ENCODE results near the gene TMEM17. TPM values are rescaled to one million over a fixed set of nuclear protein-coding genes. Genes with fewer than 3 reads are reported as not detected.
A peak's percentile ranks its signal among the peaks of the same experiment; 100 is the strongest.

The TMEM17 gene, protein sequence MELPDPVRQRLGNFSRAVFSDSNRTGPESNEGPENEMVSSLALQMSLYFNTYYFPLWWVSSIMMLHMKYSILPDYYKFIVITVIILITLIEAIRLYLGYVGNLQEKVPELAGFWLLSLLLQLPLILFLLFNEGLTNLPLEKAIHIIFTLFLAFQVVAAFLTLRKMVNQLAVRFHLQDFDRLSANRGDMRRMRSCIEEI
- total RNA-seq = under 1 TPM; 0.18 to 0.25 TPM

DNA sequence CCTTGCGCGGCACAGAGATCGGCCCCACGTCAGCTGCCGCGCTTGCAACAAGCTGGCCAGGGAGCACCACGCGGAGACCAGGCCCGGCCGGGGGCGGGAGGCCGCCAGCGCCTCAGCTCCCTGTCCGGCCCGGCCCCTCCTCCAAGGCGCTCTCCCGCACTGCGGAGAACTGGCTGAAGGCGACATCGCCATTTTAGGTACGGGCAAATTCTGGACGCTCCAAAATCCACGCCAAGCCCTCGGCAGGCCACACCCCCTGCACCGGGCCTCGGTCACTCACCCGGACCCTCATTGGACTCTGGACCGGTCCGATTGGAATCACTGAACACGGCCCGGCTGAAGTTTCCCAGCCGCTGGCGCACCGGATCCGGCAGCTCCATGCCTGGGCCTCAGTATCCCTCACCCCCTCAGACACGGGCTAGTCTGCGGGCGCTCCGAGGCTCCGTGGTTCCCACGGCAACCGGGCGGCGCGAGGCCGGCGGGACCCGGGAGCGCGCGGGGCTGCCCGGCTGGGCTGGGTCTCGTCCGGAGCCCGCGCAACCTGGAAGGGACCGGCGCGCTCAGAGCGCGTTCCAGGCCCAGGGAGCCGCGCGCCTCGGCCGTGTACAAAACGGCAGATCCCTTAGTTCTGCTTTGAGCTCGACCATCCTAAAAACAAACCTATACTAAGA lies at the start of gene TMEM17:
TMEM17 (minus strand) TSS at position 446 of the 671 bp plus-strand sequence; CDS start at position 380, 66 bp downstream.
- CTCF ChIA-PET = interaction anchor here (1.1 to 2.0 kb wide), 3 partner anchors 11 to 200 kb away, joined by 3 to 5 read pairs (median 3); partner anchors contain the start of gene EHBP1
- H3K4me1 Mint-ChIP-seq = peaks cover 8% of the 10 kb centered on the region
- H3K27me3 Mint-ChIP-seq = peaks cover 19% of the 10 kb centered on the region
- H3K36me3 Mint-ChIP-seq (ENCODE audit: low read depth) = no peaks in the 10 kb centered on the region
- POLR2A ChIA-PET = interaction anchor here (0.5 to 0.6 kb wide), 2 partner anchors 11 to 14 kb away, joined by 3 to 4 read pairs; no protein-coding TSS in a partner anchor
- DNase-seq (peak; percentile 62), ATAC-seq (peak; percentile 82)
- intact Hi-C loops (cut with DNase I, micrococcal nuclease) = loop anchor here in 1 of 2 experiments (2.0 kb wide), 1 partner anchor 199 kb away; the partner anchor contains the start of gene EHBP1
- peak within 1 kb of the TSS; percentile 70 for H3K4me3 Mint-ChIP-seq
- no peaks in the 10 kb centered on the region for H3K9me3 Mint-ChIP-seq (ENCODE audit: low read depth)
- H3K27ac Mint-ChIP-seq = peak within 1 kb of the TSS; percentile 1

DNA sequence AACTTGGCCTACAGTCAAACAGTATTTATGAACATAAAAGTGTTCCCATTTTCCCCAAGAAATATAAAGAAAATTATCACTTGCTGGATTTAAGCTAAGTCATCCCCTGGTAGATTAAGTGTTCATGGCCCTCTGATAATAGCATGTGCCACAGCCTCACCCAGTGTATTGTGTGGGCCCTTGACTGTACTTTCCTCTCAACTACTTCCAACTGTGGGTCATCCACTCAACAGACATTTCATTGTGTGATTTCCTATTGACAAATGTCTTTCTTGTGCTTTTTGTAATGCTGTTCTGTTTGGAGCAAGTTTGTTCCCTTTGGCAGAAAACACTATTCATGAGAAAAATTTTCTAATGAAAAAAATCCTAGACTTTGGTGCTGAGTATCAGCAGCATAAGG lies 48.4 kb upstream of the TMEM17 start:
- no peak overlapping the region for H3K27ac Mint-ChIP-seq
- intact Hi-C loops (cut with DNase I, micrococcal nuclease) = no loop called here
- no peaks in the 10 kb centered on the region for H3K36me3 Mint-ChIP-seq (ENCODE audit: low read depth)
- ChIA-PET POLR2A (no interaction called here), CTCF (interaction anchor here (0.8 kb wide), 1 partner anchor 559 kb away, joined by 3 read pairs; no protein-coding TSS in a partner anchor)
- H3K4me1 Mint-ChIP-seq = no peaks in the 10 kb centered on the region
- no peak overlapping the region for H3K4me3 Mint-ChIP-seq
- H3K9me3 Mint-ChIP-seq (ENCODE audit: low read depth) = peaks cover 4% of the 10 kb centered on the region
- DNase-seq = no peak
- no peak for ATAC-seq
- peaks cover 8% of the 10 kb centered on the region for H3K27me3 Mint-ChIP-seq

- Mint-ChIP-seq H3K36me3 (ENCODE audit: low read depth) (no peaks in the 10 kb centered on the region), H3K4me3 (no peak overlapping the region), H3K4me1 (no peaks in the 10 kb centered on the region), H3K9me3 (ENCODE audit: low read depth) (peaks cover 3% of the 10 kb centered on the region), H3K27ac (no peak overlapping the region), H3K27me3 (peaks cover 6% of the 10 kb centered on the region)
- ChIA-PET CTCF (no interaction called here), POLR2A (no interaction called here)
- ATAC-seq (no peak), DNase-seq (no peak)
- intact Hi-C loops (cut with DNase I, micrococcal nuclease) = no loop called here
Observed at GRCh38 chr2:62550461-62550860, 44.5 kb upstream of the TMEM17 start.

GRCh38 chr2:62547854-62548253 lies 41.9 kb upstream of the TMEM17 start:
- Mint-ChIP-seq H3K4me1 (no peaks in the 10 kb centered on the region), H3K27ac (no peak overlapping the region), H3K9me3 (ENCODE audit: low read depth) (peaks cover 3% of the 10 kb centered on the region), H3K4me3 (no peak overlapping the region), H3K36me3 (ENCODE audit: low read depth) (no peaks in the 10 kb centered on the region), H3K27me3 (peaks cover 6% of the 10 kb centered on the region)
- DNase-seq = no peak
- ChIA-PET CTCF (no interaction called here), POLR2A (no interaction called here)
- no peak for ATAC-seq
- intact Hi-C loops (cut with DNase I, micrococcal nuclease) = no loop called here

DNA sequence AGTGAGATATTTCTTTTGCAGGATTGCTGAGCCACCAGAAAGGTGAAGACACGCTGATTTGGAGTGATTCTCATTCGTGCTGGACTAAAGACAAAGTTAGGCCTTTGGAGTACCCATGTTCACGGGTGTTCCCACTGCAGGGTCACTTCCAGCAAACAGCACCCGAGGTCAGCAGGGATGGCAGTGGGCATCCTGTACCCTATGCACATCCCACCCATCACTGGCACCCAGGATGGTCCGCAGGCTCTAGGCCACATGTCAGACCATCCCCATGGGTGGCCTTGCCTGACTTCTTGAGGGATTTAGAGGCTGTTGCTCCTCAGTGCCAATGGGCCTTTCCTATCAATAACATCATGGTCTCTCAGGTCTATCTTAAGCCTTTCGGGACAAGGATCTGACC lies 39.3 kb upstream of the TMEM17 start:
- Mint-ChIP-seq H3K27ac (no peak overlapping the region), H3K4me1 (no peaks in the 10 kb centered on the region), H3K9me3 (ENCODE audit: low read depth) (no peaks in the 10 kb centered on the region), H3K4me3 (no peak overlapping the region), H3K36me3 (ENCODE audit: low read depth) (no peaks in the 10 kb centered on the region), H3K27me3 (no peaks in the 10 kb centered on the region)
- intact Hi-C loops (cut with DNase I, micrococcal nuclease) = no loop called here
- CTCF ChIA-PET = no interaction called here
- DNase-seq (no peak), ATAC-seq (no peak)
- POLR2A ChIA-PET = no interaction called here

- no peak for ATAC-seq
- Mint-ChIP-seq H3K4me3 (no peak overlapping the region), H3K4me1 (no peaks in the 10 kb centered on the region), H3K27ac (no peak overlapping the region), H3K36me3 (ENCODE audit: low read depth) (no peaks in the 10 kb centered on the region), H3K9me3 (ENCODE audit: low read depth) (peaks cover 2% of the 10 kb centered on the region), H3K27me3 (peaks cover 9% of the 10 kb centered on the region)
- no peak for DNase-seq
- intact Hi-C loops (cut with DNase I, micrococcal nuclease) = no loop called here
- CTCF ChIA-PET = no interaction called here
- POLR2A ChIA-PET = no interaction called here
Observed at GRCh38 chr2:62540408-62541168, 34.6 kb upstream of the TMEM17 start.

- no peaks in the 10 kb centered on the region for H3K36me3 Mint-ChIP-seq (ENCODE audit: low read depth)
- POLR2A ChIA-PET = no interaction called here
- CTCF ChIA-PET = interaction anchor here (0.6 to 0.7 kb wide), 2 partner anchors 28 to 1438 kb away, joined by 3 read pairs; no protein-coding TSS in a partner anchor
- H3K27me3 Mint-ChIP-seq = peaks cover 9% of the 10 kb centered on the region
- DNase-seq (no peak), ATAC-seq (no peak)
- intact Hi-C loops (cut with DNase I, micrococcal nuclease) = no loop called here
- H3K9me3 Mint-ChIP-seq (ENCODE audit: low read depth) = peaks cover 2% of the 10 kb centered on the region
- H3K4me1 Mint-ChIP-seq = no peaks in the 10 kb centered on the region
- no peak overlapping the region for H3K27ac Mint-ChIP-seq
- H3K4me3 Mint-ChIP-seq = no peak overlapping the region
Observed at GRCh38 chr2:62539606-62540407, 33.8 kb upstream of the TMEM17 start.

DNA sequence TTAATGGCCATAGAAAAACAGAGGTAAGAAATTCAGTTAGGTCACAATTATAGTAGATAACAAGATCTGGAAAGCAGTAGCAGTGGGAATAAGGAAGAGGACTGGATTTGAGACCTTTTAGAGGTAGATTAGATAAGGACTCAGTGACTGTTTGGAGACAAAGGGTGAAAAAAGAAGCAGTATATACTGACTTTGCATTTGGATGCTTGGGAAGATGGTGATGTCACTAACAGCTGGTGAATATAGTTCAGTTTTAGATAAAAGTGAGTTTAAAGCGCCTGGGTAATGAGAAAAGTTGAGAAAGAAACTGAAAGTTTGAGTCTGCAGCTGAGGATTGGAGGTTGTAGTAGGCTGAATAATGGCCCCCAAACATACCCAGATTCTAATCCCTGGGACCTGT lies 32.8 kb upstream of the TMEM17 start:
- ChIA-PET POLR2A (no interaction called here), CTCF (interaction anchor here (0.6 to 1.3 kb wide), 2 partner anchors 19 to 76 kb away, joined by 3 to 4 read pairs; no protein-coding TSS in a partner anchor)
- no peak overlapping the region for H3K27ac Mint-ChIP-seq
- peaks cover 9% of the 10 kb centered on the region for H3K27me3 Mint-ChIP-seq
- no peaks in the 10 kb centered on the region for H3K36me3 Mint-ChIP-seq (ENCODE audit: low read depth)
- H3K4me3 Mint-ChIP-seq = no peak overlapping the region
- H3K9me3 Mint-ChIP-seq (ENCODE audit: low read depth) = peaks cover 2% of the 10 kb centered on the region
- no peak for DNase-seq
- H3K4me1 Mint-ChIP-seq = no peaks in the 10 kb centered on the region
- intact Hi-C loops (cut with DNase I, micrococcal nuclease) = no loop called here
- ATAC-seq = no peak

- Mint-ChIP-seq H3K27me3 (peaks cover 9% of the 10 kb centered on the region), H3K9me3 (ENCODE audit: low read depth) (peaks cover 2% of the 10 kb centered on the region), H3K4me1 (no peaks in the 10 kb centered on the region), H3K27ac (no peak overlapping the region), H3K36me3 (ENCODE audit: low read depth) (no peaks in the 10 kb centered on the region), H3K4me3 (no peak overlapping the region)
- ATAC-seq (no peak), DNase-seq (no peak)
- ChIA-PET CTCF (interaction anchor here (1.3 kb wide), 1 partner anchor 20 kb away, joined by 4 read pairs; no protein-coding TSS in a partner anchor), POLR2A (no interaction called here)
- intact Hi-C loops (cut with DNase I, micrococcal nuclease) = no loop called here
Observed at GRCh38 chr2:62537814-62538213, 31.8 kb upstream of the TMEM17 start.

GRCh38 chr2:62536873-62537547 lies 31.0 kb upstream of the TMEM17 start:
- Mint-ChIP-seq H3K36me3 (ENCODE audit: low read depth) (no peaks in the 10 kb centered on the region), H3K9me3 (ENCODE audit: low read depth) (peaks cover 2% of the 10 kb centered on the region)

More at GRCh38 chr2:62536873-62537547, 31.0 kb upstream of the TMEM17 start:
- DNase-seq (no peak), ATAC-seq (no peak)
- POLR2A ChIA-PET = no interaction called here
- CTCF ChIA-PET = interaction anchor here (0.6 to 1.6 kb wide), 2 partner anchors 80 to 1432 kb away, joined by 3 to 5 read pairs; no protein-coding TSS in a partner anchor
- Mint-ChIP-seq H3K27me3 (peaks cover 12% of the 10 kb centered on the region), H3K4me3 (no peak overlapping the region), H3K4me1 (no peaks in the 10 kb centered on the region), H3K27ac (no peak overlapping the region)
- intact Hi-C loops (cut with DNase I, micrococcal nuclease) = no loop called here

Data from activated CD4-positive, alpha-beta T cell treated with anti-CD3 and anti-CD28 coated beads for 36 hours (primary cell).